Cardiac muscle cell (in vitro differentiated cells and primary cell): ENCODE measurements around the gene HSPB2. TPM values are rescaled to one million over a fixed set of nuclear protein-coding genes. Genes with fewer than 3 reads are reported as not detected.

ENCODE experiments used
- DNase-seq, 2 donors: peaks; one replicate each; pipeline versions ENCODE4 v3.0.0 to v3.0.0-alpha.2; 2010 to 2017; ENCODE audit warnings: low read depth in 1 of 2, low spot score in 1 of 2
- H3K27ac ChIP-seq: fragments of 200-600 bp; sonication (generic); 2 replicates; pipeline ENCODE4 v1.5.1; 2016
- H3K27me3 ChIP-seq: fragments of 200-600 bp; sonication (generic); 2 replicates; pipeline ENCODE4 v1.6.0; 2016; ENCODE audit warnings: control low read depth
- H3K36me3 ChIP-seq: fragments of 200-600 bp; sonication (generic); 2 replicates; pipeline ENCODE4 v1.5.1; 2016; ENCODE audit warnings: control low read depth
- H3K4me1 ChIP-seq: fragments of 200-600 bp; sonication (generic); 2 replicates; pipeline ENCODE4 v1.8.1; 2017; ENCODE audit warnings: low read depth, mild to moderate bottlenecking, mixed run types
- H3K4me3 ChIP-seq: fragments of 200-600 bp; sonication (generic); 2 replicates; pipeline ENCODE4 v1.5.1; 2016; ENCODE audit warnings: mild to moderate bottlenecking
- H3K9me3 ChIP-seq: fragments of 200-600 bp; sonication (generic); 2 replicates; pipeline ENCODE4 v1.5.1; 2017; ENCODE audit warnings: low read depth, mild to moderate bottlenecking, control low read depth
- polyA plus RNA-seq: library from polyadenylated mRNA; unstranded; fragments of >200 nt; fragmentation: Nextera tagmentation; extraction: Ambion mirVana; gene quantifications from 2 replicates; pipeline ENCODE4 v1.2.1, GENCODE V29; 2016
- total RNA-seq: library from RNA; depleted of rRNA; stranded (reverse); fragments of >200 nt; gene quantifications from 2 replicates; pipeline ENCODE4 v1.2.3, GENCODE V29; 2016
- TF ChIP-seq, protein P1 (sequence below): IDR thresholded peaks from 2 replicates; pipeline ENCODE4 v1.5.1; 2012; ENCODE audit warnings: low read depth, mild to moderate bottlenecking, low read length

HSPB2 gene
- total and polyA plus RNA-seq, 2 experiments from 2014 or later = 0.36 to 6.6 TPM

DNA sequence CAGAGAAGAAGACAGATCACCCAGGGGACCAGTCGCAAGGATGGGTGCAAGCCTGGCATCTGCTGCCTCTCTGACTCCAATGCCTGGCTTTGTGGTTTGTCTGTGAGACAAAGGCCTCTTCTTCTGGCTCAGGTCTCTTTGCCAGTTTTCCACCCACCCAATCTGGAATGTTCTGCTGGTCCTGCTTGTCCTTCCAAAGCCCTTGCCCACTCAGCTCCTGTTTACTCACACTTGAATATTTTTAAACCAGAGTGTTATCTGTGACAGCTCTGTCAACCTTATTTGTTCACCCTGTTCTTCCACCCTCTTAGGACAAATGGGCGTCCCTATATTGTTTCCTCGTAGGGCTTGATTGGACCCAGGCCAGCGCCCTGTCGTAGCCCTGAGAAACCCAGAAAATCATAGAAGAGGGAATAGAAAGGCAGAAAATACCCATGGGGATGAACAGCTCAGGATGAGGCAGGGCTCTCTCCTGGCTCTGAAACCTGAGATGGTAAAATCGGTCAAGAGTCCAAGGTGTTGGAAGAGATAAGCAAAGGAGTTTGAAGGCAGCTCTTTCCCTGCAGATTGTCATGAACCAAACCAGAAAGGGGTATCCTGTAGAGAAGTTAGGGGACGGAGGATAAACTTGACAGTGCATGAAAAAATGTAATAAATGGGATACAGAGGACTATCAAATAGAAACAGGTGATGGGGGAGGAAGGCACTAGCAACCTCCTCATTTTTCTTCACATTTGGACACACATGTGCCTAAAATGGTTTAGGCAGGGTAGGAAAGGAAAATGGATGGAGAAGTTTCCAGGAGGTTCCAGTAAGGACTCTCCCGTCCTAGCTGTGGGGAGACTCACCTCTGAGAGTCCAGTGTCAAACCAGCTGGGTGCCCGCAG is 1.6 kb upstream of the HSPB2 start:
- DNase-seq = peak in 1 of 2 donors; percentile 45
- TF ChIP-seq, protein P1, sequence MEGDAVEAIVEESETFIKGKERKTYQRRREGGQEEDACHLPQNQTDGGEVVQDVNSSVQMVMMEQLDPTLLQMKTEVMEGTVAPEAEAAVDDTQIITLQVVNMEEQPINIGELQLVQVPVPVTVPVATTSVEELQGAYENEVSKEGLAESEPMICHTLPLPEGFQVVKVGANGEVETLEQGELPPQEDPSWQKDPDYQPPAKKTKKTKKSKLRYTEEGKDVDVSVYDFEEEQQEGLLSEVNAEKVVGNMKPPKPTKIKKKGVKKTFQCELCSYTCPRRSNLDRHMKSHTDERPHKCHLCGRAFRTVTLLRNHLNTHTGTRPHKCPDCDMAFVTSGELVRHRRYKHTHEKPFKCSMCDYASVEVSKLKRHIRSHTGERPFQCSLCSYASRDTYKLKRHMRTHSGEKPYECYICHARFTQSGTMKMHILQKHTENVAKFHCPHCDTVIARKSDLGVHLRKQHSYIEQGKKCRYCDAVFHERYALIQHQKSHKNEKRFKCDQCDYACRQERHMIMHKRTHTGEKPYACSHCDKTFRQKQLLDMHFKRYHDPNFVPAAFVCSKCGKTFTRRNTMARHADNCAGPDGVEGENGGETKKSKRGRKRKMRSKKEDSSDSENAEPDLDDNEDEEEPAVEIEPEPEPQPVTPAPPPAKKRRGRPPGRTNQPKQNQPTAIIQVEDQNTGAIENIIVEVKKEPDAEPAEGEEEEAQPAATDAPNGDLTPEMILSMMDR = no peak
- H3K4me1 ChIP-seq = peaks cover 41% of the 10 kb centered on the region
- H3K27ac ChIP-seq = peak overlapping the region; percentile 80
- no peaks in the 10 kb centered on the region for H3K36me3 ChIP-seq
- H3K9me3 ChIP-seq = no peaks in the 10 kb centered on the region
- no peaks in the 10 kb centered on the region for H3K27me3 ChIP-seq
- H3K4me3 ChIP-seq = no peak overlapping the region

DNA sequence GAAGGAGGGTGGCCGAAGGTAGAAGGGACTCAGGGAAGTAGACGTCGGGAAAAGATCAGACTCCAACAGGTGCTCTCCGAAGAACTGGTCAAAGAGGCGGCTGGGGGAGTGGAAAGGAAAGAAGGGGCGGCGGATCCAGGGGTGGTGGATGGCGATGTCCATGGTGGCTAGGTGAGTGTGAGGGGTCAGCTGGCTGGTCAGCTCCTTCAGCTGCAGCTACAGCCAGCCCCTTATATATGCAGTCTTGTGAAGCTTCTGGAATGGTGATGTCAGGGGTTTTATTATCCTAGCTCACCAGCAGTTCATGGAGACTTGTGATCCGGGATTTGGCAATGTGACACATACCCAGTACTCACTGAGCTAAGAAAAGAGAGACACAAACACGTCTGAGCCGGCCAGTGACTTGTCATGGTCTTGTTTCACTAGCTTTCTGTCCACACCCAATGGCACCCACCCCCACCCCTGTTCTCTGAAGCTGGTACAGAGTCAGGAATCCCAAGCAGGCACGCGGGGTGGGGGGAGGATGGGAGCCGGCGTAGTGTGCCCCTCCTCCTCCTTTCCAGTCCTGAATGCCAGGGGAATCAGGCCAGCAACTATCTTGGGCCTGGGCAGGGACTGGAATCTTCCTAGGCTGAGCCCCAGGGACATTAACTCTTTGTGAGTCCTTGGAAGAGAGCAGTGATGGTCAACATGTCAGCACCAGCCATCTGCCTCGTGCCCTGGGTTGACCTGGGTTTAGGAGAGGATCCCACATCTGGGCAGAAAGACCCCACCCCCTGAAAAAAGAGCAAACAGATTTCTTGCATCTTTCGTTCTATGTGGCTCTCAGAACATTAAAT is 752 bp upstream of the HSPB2 start, which contains the start of gene CRYAB:
Gene CRYAB, minus strand, starts transcription at position 208 of the 839 bp plus-strand sequence. Its CDS starts 46 bp downstream, at position 162.
- H3K4me3 ChIP-seq = no peak within 1 kb of the TSS

DNA sequence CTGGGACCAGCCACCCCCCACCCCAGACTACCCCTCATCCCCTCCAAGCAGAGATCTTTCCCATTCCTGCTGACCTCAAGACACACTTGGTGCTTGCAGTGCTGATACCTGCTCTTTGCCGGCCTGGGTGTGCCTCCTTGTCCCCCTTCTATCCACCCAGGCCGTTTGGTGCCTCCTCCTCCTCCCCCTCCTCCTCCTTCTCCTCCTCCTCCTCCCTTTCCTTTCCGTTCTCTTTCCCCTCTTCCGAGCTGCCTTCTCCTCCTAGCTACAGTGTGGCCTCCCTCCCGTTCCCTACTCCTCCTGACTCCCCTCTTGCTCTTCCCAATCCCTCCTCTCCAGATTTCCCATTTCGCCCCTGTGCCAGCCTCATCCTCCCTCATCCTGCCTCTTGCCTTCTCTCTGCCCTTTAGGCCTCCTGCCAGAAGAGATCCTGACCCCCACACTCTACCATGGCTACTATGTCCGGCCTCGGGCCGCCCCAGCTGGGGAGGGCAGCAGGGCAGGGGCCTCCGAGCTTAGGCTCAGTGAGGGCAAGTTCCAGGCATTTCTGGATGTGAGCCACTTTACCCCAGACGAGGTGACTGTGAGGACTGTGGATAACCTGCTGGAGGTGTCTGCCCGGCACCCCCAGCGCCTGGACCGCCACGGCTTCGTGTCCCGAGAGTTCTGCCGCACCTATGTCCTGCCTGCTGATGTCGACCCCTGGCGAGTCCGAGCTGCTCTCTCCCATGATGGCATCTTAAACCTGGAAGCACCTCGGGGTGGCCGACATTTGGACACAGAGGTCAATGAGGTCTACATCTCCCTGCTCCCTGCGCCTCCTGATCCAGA is 712 bp downstream of the HSPB2 start:
- H3K9me3 ChIP-seq = no peaks in the 10 kb centered on the region
- H3K4me3 ChIP-seq = no peak overlapping the region
- H3K27ac ChIP-seq = peak overlapping the region; percentile 80
- no peaks in the 10 kb centered on the region for H3K36me3 ChIP-seq
- H3K4me1 ChIP-seq = peaks cover 41% of the 10 kb centered on the region
- TF ChIP-seq, protein P1 = no peak
- H3K27me3 ChIP-seq = no peaks in the 10 kb centered on the region
- peak in 1 of 2 donors; percentile 30 for DNase-seq

More for the DNA sequence above, 752 bp upstream of the HSPB2 start, which contains the start of gene CRYAB:
- TF ChIP-seq, protein P1 = no peak
- Histone ChIP-seq H3K27me3 (no peaks in the 10 kb centered on the region), H3K4me1 (peaks cover 41% of the 10 kb centered on the region), H3K36me3 (no peaks in the 10 kb centered on the region), H3K27ac (peak within 1 kb of the TSS; percentile 80), H3K9me3 (no peaks in the 10 kb centered on the region)
- peak; percentile 66 to 79 for DNase-seq

DNA sequence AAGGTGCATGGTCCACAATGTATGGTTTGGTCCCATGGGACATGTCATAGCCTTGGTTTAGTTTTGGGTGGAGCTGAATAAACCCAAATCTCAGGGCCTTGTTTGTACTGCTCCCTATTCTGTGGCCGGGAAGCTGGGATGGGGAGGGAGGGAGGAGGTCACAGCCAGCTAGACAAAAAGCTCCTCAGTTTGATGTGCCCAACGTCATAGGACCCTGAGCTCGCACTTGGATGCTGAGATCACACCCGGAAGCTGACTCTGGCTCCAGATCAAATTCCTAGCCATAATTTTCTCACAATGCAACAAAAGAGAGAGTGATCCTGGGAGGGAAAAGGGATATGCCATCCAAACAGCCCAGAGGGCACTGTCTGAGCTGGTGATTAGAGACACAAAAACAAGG is 1.5 kb downstream of the HSPB2 start:
- Histone ChIP-seq H3K27ac (no peak overlapping the region), H3K4me1 (peaks cover 48% of the 10 kb centered on the region), H3K36me3 (no peaks in the 10 kb centered on the region), H3K9me3 (no peaks in the 10 kb centered on the region), H3K4me3 (no peak overlapping the region), H3K27me3 (no peaks in the 10 kb centered on the region)
- peak in 1 of 2 donors; percentile 77 for DNase-seq
- TF ChIP-seq, protein P1 = no peak

DNA sequence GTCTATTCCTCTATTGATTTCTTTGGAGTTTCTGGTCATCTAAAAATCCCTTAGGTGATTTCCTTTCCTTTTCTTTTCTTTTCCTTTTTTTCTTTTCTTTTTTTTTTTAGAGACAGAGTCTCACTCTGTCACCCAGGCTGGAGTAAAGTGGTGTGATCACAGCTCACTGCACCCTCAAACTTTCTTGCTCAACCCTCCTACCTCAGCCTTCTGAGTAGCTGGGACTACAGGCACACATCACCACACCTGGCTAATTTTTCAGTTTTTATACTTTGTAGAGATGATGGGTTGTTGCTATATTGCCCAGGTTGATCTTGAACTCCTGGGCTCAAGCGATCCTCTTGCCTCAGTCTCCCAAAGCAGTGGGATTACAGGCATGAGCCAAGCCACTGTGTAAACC is 4.2 kb downstream of the HSPB2 start:
- H3K27me3 ChIP-seq = no peaks in the 10 kb centered on the region
- H3K4me3 ChIP-seq = no peak overlapping the region
- H3K9me3 ChIP-seq = no peaks in the 10 kb centered on the region
- no peak for DNase-seq
- TF ChIP-seq, protein P1 = no peak
- peaks cover 22% of the 10 kb centered on the region for H3K4me1 ChIP-seq
- H3K36me3 ChIP-seq = no peaks in the 10 kb centered on the region
- no peak overlapping the region for H3K27ac ChIP-seq
